Kidney glomerular epithelial cell (primary cell): Measurements from ENCODE around the gene A1BG.
"Not testable (repeated sequence)": the region's sequence is repeated elsewhere in the genome, so short reads cannot be mapped to it uniquely, and the experiment has no call there.

ENCODE experiments used
- DNase-seq: peaks from one replicate; lab custom pipeline; 2025; lab: John Stamatoyannopoulos, UW

Gene A1BG

GRCh38 chr19:58356766-58357480, 3.6 kb upstream of the A1BG start:
- DNase-seq = no peak

- DNase-seq = no peak
Measured at GRCh38 chr19:58355908-58356765, 2.8 kb upstream of the A1BG start.

GRCh38 chr19:58355215-58355796, 2.0 kb upstream of the A1BG start:
- DNase-seq = no peak

DNA sequence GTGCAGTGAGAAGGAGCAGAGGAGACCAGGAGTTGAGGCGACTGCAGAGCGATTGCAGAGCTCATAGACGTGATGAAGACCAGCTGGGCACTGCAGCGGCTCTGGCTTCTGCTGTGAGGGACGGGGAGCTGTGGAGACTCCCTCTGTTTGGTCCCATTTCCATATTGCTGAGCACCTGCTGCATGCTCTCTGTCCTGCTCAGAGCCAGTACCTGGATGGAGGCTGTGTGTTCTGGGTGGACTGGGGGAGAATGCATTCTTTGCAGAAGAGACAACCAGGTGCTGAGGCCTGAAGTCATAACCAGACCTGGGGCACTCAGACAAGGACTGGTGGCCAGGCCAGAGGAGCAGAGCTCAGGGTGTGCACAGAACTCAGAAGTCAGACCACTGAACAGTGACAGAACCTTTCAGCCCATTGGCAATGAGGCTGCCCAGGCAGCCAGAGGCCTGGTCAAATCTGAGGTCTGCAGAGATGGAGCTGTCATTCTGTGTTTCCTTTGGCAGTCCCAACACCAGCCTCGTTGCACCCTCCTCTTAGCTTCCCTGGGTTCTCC, 1.3 kb upstream of the A1BG start:
- no peak for DNase-seq

DNA sequence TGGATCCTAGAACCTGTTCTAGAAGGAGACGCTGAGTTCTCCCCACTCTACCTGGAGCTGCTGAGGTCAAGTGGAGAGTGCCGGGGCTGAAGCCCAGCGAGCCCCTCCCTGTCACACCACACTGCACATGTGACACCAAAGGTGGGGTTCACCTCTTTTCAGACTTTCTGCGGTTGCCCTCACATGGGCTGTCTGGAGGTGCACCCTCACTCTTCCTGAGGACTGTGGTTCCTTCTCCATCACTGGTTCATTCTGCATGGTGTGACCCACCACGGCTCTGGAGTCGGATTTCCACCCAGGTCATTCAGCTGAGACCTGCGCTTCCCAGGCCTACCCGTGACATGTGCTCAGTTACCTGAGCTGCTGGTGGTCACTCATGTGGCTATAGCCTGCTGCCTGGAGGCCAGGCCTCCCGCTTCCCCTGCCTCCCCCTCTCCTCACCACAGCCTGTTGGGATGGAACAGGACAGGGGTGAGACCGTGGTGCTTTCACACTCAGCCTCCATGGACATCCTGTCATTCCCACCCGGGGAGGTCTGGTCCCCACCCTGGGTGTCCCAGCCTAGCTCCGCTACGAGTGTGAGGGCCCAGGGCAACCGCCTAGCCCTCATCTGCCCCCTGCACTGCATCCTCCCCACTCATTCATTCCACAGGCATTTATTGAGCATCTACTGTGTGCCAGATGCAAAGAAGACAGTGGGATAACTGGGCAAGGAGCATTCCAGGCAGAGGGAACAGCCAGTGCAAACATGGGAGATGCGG, 605 bp upstream of the A1BG start:
- DNase-seq = no peak

DNA sequence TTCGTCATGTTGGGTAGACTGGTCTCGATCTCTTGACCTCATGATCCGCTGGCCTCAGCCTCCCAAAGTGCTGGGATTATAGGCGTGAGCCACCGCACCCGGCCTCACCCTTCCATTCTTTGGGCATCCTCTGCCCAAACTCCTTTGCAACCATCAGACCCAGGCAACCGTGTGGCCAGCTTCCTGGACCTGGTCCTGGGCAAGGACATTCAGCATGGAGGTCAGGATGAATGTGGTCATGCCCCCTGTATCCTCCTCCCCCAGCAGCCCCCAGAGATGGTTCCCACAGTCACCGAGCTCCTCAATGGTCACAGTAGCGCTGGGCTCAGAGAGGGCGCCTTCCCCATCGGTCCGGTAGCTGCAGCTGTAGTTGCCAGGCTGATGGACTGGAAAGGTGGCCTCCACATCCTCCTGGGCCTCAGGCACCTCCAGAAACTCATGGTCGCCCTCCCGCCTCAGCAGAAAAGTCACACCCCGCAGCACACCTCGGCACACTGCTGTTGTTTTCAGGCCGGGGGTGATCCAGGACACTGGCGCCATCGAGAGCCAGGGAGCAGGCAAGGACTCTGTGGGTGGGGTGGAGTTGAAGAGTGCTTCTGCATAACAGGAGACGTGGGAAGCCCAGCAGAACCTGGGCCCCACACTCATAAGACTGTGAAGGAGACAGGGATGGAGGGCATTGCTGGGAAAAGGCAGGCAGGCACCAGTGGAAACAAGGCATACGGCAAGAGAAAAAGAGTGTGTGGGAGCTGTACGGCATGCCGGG, 1.1 kb downstream of the A1BG start:
- DNase-seq = no peak

GRCh38 chr19:58351558-58351878, 1.8 kb downstream of the A1BG start:
- DNase-seq = no peak

DNA sequence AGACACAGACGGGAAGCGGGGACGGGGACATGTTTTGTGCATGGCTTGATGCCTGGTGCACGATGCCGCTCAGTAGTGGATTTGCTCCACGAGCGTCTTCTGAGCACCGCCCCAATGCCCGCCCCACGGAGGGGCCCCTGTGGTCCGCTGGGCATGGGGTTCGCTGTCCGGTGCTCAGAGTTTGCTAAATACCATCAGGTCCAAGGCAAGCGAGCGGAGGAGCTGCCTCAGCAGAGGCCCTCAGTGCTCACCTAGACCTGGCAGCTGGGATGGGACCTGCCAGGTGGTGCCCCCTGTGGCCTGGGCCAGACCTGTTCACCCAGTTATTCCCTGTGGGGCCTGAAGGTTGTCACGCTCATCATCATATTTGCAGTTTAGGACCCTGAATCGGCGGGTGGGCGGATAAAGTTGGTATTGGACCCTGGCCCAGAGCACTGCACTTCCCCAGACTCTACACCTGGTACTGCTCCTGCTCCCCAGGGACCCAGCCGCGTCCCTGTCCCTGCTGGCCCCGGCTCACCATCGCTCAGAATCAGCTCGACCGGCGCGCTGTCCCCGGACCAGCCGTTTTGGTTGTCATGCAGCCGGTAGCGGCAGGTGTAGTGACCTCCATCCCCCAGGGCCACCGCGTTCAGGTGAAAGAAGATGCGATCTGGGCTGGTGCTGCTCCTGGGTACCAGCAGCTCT, 2.3 kb downstream of the A1BG start:
- no peak for DNase-seq

DNA sequence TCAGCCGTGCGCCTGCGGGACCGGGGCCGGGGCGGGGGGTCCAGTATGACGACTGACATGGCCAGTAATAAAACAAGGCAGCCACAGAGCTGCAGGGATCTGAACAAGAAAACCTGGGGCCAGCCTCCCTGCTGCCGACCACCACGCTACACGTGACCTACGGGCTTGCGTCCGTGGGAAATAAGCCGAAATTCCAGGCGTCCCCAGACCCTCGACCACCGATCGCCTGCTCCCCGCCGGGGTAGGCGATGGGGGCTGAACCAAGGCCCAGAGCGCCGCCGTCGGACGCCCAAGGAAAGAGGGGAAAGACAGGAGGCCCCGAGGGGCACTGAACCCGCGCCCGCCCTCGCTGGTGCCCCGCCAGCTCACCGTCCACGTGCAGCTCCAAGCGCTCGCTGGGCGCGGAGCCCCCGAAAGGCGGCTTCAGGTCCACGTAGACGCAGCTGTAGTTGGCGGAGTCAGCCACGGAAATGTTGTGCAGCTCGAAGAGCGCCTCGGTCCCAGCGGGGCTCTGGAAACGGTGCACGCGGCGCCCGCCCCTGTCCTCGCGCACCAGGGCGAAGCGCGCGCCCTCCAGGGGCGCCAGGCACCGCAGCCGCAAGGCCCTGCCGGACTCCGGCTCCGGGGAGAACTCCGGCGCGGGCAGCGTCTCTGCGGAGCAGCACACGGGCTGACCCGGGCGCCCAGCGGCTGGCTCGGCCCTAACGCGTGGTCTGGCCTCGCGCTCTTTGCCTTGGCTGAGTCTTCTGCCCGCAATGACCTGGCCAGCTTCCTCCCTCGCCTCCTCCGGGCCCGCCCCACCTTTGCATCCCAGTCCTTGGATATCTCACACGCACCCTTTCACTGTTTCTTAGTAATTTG, 3.1 kb downstream of the A1BG start:
- DNase-seq = no peak

GRCh38 chr19:58349590-58349989, 3.7 kb downstream of the A1BG start:
- no peak for DNase-seq

- DNase-seq = not testable (repeated sequence)
Measured at GRCh38 chr19:58348080-58348479, 5.2 kb downstream of the A1BG start.

DNA sequence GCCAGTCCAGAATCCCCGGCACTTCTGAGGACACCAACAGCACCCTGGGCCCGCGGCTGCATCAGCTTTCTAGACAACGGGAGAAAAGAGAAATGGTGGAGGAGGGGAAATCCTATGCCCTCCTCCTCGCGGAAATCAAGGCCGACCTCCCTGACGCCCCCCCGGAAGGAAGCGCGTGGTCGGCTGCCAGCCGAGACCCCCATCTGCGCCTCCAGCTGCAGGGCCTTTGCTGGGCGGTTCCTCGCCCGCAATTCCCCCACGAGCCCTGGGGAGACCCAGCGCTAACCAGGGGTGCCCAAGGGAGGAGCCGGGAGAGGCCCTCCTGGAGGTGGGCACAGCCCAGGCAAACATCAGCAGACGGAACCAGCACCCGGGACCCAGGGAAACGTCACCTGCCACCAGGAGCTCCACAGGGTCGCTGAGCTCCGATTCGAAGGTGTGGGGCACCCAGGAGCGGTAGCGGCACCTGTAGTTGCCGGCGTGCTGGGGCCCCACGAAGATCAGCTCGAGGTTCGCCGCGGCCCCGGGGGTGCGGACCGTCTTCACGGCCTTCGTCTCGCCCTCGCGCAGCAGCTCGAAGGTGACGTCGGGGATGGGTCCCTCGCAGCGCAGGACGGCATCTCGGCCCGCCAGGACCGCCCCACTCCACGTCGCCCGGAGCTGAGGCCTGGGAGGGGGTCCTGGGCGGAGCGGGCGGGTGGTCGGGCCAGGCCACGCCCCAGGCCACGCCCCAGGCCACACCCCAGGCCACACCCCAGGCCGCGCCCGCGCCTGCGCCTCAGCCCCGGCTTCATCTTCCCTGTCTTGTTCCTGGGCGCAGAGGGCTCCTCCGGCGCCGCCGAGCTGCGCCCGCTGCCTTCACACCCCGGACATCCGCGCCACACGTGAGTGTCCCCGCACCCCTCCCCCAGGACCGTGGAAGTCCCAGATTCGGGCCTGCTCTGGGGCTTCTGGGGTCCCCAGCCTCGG, 6.0 kb downstream of the A1BG start:
- DNase-seq = peak; percentile 57

DNA sequence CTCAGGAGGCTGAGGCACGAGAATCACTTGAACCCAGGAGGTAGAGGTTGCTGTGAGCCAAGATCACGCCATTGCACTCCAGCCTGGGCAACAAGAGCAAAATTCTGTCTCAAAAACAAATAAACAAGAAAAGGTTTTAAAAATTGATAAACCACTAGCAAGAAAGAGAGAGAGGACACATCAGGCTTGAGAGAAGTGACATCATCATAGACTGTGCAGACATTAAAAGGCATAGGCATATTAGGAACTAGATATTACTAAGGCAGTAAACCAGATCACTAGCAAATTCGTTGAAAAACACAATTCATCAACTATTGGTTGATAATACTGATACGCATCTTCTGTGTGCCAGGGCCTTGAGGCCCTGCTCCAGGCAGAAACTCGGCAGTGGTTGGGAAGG, 7.7 kb downstream of the A1BG start:
- DNase-seq = no peak

GRCh38 chr19:58338825-58339558, 14.3 kb downstream of the A1BG start:
- no peak for DNase-seq

DNA sequence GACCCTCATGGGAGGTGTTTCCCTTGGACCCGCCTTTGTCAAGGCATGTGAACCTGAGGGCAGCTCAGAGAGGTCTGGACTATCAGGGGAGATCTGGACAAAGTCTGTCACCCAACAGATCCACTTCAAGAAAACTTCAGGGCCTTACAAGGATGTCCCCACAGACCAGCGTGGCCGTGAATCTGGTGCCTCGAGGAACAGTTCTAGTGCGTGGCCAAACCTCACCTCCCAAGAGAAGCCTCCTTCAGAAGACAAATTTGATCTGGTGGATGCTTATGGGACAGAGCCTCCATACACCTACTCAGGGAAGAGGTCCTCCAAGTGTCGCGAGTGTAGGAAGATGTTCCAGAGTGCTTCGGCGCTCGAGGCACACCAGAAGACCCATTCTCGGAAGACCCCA, 15.0 kb downstream of the A1BG start:
- no peak for DNase-seq

GRCh38 chr19:58336820-58337219, 16.5 kb downstream of the A1BG start:
- DNase-seq = no peak

DNA sequence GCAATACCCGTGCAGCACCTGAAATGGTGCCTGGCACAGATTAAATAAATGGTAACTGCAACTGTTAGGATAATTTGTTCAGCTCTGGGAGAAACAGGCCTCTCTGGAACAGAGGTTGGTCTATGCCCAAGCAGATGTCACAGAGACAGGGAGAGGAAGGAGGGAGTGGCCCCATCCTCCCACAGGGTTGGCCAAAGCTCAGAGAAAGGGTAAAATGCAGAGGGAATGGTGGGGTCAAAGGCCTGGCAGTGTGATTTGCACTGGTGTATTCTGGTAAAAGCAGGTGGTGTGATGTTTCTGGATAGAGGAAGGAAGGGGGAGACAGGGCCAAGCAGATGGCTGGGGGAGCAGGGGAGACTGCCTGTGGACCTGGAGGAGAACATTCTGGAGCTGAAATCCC, 17.1 kb downstream of the A1BG start:
- no peak for DNase-seq

DNA sequence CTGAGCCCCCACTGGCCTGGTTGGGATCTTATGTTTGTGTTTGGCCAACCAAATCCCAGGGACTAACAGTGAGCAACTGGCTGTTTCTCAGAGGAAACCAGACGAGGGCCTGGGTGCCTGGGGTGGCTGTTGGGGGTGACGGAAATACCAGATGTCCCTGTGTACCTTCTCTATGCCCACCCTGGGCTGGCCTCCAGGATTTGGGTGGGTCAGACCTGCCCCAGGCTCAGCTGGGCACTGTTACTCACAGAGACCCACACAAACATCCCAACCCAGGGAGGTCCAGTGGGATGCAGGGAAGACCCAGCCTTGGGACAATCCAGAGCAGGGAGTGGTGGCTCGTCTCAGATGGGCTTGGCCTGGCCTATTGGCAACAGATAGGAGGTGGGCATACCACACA, 17.7 kb downstream of the A1BG start:
- DNase-seq = no peak
